DMS153 (cell line): ENCODE results near the gene C6orf58.
"Not testable (repeated sequence)": the region's sequence is repeated elsewhere in the genome, so short reads cannot be mapped to it uniquely, and the experiment has no call there.

Source experiments
- DNase-seq: peaks from one replicate; lab custom pipeline; 2025; lab: John Stamatoyannopoulos, UW

C6orf58 gene

DNA sequence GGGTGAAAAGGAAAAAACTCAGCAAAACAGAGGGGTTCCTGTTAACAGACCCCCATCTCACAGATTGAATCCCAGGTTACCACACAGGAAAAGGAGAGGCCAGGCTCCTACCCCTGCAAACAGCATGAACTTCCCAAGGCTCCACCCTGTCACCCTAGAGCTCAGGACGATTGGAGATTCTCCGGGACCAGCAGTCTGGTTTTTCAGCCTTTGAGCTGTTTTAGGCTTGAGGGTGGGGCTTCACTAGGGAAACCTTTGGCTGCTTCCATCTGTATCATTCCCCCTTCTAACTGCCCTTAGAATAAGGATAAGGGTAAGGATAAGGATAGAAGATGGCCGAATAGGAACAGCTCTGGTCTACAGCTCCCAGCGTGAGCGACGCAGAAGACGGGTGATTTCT, 16.0 kb downstream of the C6orf58 start:
- DNase-seq: no peak

- DNase-seq: not testable (repeated sequence)
These were observed 16.5 kb downstream of the C6orf58 start for GRCh38 chr6:127593456-127593855.

- peak; percentile 5 for DNase-seq
These were observed 29.2 kb downstream of the C6orf58 start for GRCh38 chr6:127606131-127606562.

DNA sequence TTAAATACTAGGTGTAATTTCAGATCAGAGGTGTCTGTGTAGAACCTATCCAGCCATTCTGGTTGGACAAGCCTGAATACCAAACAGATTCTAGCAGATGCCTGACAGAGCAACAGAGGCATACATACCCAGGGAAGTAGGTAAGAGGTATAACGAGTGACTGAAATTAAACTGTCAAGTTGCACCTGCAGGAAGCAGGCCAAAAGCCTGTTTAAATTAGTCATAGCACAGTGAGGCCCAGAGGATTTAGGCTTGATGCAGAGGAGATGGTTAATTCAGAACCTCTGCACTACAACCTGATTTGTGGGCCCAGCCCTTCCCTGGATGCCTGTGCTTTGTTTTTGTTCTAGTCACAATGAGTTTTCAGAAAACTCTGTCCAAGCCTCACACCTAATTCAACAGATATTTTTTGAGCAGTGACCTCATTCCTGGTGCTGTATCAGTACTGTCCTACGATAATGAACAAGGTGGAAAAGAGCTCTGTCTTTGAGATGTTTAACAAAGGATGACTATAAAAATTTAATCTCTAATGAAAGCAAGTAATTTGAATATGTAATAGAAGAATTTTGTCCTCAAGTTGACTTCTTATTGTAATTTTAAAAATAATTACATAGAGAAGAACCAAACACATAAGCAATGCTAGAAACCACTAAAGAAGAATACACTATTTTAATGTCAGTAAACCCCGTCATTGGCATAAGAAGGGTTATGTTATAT, 31.7 kb downstream of the C6orf58 start:
- no peak for DNase-seq

DNA sequence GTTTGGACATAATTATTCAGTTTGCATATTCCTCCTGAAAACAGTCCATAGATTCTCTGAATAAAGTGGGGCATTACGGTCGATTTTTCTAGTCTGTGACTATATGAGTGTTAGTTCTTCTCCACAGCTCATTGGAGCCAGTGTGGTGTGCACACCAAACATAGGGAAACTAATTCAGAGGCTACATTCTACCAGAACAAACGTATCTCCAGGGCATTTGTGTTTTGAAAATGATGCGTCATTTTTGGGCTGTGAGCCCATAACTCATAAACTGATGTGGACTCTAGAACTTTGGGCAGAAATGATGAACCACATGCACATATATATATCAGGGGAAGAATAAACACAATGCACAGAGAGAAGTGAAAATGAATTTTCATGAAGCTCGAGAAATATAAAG, 41.8 kb downstream of the C6orf58 start:
- DNase-seq: no peak

GRCh38 chr6:127630800-127631199, 53.8 kb downstream of the C6orf58 start:
- no peak for DNase-seq

DNA sequence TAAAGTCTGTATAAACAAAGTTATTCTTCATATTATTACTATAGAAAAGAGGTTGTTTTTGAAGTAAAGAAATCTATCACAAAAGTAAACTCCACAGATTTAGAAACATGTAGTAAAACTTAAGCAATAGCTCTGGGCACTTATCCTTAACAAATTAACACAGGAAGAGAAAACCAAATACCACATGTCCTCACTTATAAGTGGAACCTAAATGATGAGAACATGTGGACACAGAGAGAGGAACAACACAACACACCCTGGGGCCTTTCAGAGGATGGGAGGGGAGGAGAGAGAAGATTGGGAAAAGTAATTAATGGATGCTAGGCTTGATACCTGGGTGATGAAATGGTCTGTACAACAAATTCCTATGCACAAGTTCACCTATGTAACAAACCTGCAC, 57.2 kb downstream of the C6orf58 start:
- DNase-seq: no peak

DNA sequence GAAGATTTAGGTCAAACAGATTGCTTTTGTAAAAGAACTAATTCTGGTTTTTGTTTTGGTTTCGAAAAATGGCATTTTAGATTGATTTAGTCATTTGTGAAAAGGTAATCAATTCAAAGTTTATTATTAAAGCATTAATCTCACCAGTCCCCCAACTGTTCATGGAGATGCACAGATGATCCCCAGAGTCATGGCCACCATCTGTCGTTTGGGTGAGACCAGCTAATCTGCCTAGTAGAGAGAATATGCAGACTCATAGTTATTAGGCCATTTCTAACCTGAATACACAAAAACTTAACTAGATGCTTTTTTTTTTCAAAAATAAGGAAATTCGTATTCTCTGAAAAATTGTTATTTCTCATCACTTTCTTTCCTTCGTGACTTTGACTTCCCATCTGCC, 58.1 kb downstream of the C6orf58 start:
- no peak for DNase-seq

DNA sequence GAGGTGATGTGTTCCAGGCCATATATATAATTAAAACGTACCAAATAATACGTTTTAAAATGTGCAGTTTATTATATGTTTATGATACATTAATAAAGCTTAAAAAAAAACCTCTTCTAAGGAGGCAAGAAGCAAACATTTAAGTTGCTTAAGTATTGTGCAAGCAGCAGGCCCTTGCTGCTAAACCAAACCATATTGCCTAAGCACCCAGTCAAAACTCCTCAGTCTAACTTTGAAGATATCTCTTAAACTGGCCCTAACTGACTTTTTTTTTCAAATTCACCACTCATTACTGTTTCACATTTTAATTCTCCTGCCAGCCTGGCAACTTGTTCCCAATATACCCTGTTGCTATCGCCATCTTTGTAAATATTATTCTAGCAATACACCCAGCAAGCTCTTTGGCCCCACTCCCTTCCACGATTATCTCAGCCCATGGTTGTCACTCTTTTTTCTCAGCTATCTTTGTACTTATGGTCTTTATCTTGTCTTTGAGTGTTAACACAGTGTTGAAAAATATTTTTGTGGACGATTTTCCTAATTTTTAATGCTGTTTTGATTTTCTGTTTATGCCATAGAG, 60.9 kb downstream of the C6orf58 start:
- DNase-seq: no peak
